HEK293 (cell line): ENCODE data around the gene KPNA6.
A peak's percentile ranks its signal among the peaks of the same experiment; 100 is the strongest.

ENCODE experiments used
- EGR2 ChIP-seq: fragments of 450-650 bp; formaldehyde crosslinking; IDR thresholded peaks from 2 replicates; pipeline ENCODE4 v1.5.1; 2016; ENCODE audit warnings: low read depth, missing biosample characterization, missing genetic modification characterization
- GLI2 ChIP-seq: fragments of 450-650 bp; formaldehyde crosslinking; IDR thresholded peaks from 2 replicates; pipeline ENCODE4; 2017; ENCODE audit warnings: missing biosample characterization, missing genetic modification characterization, low read depth, borderline replicate concordance
- KLF7 ChIP-seq: fragments of 450-650 bp; formaldehyde crosslinking; IDR thresholded peaks from 2 replicates; pipeline ENCODE4 v1.5.1; 2016; ENCODE audit warnings: missing biosample characterization, missing genetic modification characterization, borderline replicate concordance
- TCF7L2 ChIP-seq: IDR thresholded peaks from 2 replicates; pipeline ENCODE4 v1.6.1; 2011; ENCODE audit warnings: low read depth, mild to moderate bottlenecking, inconsistent platforms, low read length, moderate library complexity, borderline replicate concordance
- WT1 ChIP-seq: fragments of 450-650 bp; formaldehyde crosslinking; IDR thresholded peaks from 2 replicates; pipeline ENCODE4 v1.5.1; 2016; ENCODE audit warnings: missing biosample characterization, missing genetic modification characterization
- YY2 ChIP-seq: fragments of 450-650 bp; formaldehyde crosslinking; IDR thresholded peaks from 2 replicates; pipeline ENCODE4 v1.5.1; 2016; ENCODE audit warnings: missing biosample characterization, missing genetic modification characterization
- ZBTB10 ChIP-seq: fragments of 450-650 bp; formaldehyde crosslinking; IDR thresholded peaks from 2 replicates; pipeline ENCODE4 v1.5.1; 2016; ENCODE audit warnings: missing biosample characterization, missing genetic modification characterization
- ZFP41 ChIP-seq: fragments of 450-650 bp; formaldehyde crosslinking; IDR thresholded peaks from 2 replicates; pipeline ENCODE4 v1.5.1; 2016; ENCODE audit warnings: missing biosample characterization, missing genetic modification characterization, borderline replicate concordance
- ZNF138 ChIP-seq: fragments of 450-650 bp; formaldehyde crosslinking; IDR thresholded peaks from 2 replicates; pipeline ENCODE4 v1.5.1; 2016; ENCODE audit warnings: missing biosample characterization, missing genetic modification characterization, borderline replicate concordance
- ZNF157 ChIP-seq: fragments of 450-650 bp; formaldehyde crosslinking; IDR thresholded peaks from 2 replicates; pipeline ENCODE4 v1.5.1; 2016; ENCODE audit warnings: missing biosample characterization, missing genetic modification characterization
- ZNF174 ChIP-seq: fragments of 450-650 bp; formaldehyde crosslinking; IDR thresholded peaks from 2 replicates; pipeline ENCODE4 v1.5.0; 2017; ENCODE audit warnings: missing biosample characterization, mild to moderate bottlenecking, missing genetic modification characterization
- ZNF18 ChIP-seq: fragments of 450-650 bp; formaldehyde crosslinking; IDR thresholded peaks from 2 replicates; pipeline ENCODE4 v1.5.1; 2016; ENCODE audit warnings: missing biosample characterization, missing genetic modification characterization
- ZNF184 ChIP-seq: fragments of 450-650 bp; IDR thresholded peaks from 2 replicates; pipeline ENCODE4 v1.5.1; 2018; ENCODE audit warnings: missing biosample characterization, mild to moderate bottlenecking, missing genetic modification characterization
- ZNF19 ChIP-seq: fragments of 450-650 bp; formaldehyde crosslinking; IDR thresholded peaks from 2 replicates; pipeline ENCODE4; 2016; ENCODE audit warnings: missing biosample characterization, missing genetic modification characterization, low read depth
- ZNF202 ChIP-seq: fragments of 450-650 bp; formaldehyde crosslinking; IDR thresholded peaks from 2 replicates; pipeline ENCODE4 v1.5.1; 2016; ENCODE audit warnings: missing biosample characterization, missing genetic modification characterization, borderline replicate concordance
- ZNF221 ChIP-seq: fragments of 450-650 bp; formaldehyde crosslinking; IDR thresholded peaks from 2 replicates; pipeline ENCODE4 v1.5.1; 2017; ENCODE audit warnings: missing biosample characterization, missing genetic modification characterization, borderline replicate concordance
- ZNF274 ChIP-seq, 2 experiments: fragments of 200-500 bp in 1 of 2; fragments of 450-650 bp in 1 of 2; sonication (Bioruptor generic) in 1 of 2; formaldehyde crosslinking in 1 of 2; IDR thresholded peaks; 2 replicates each; pipeline versions ENCODE4 v1.5.1 to v1.6.1; 2014 to 2016; ENCODE audit warnings: borderline replicate concordance in 1 of 2, inconsistent platforms in 1 of 2, low read length in 1 of 2, missing biosample characterization in 1 of 2, missing genetic modification characterization in 1 of 2
- ZNF324 ChIP-seq: fragments of 450-650 bp; formaldehyde crosslinking; IDR thresholded peaks from 2 replicates; pipeline ENCODE4 v1.5.1; 2016; ENCODE audit warnings: missing biosample characterization, missing genetic modification characterization
- ZNF366 ChIP-seq: fragments of 450-650 bp; formaldehyde crosslinking; conservative IDR thresholded peaks from 2 replicates; pipeline ENCODE4 v1.5.1; 2016; ENCODE audit warnings: missing biosample characterization, missing genetic modification characterization
- ZNF394 ChIP-seq: fragments of 450-650 bp; formaldehyde crosslinking; IDR thresholded peaks from 2 replicates; pipeline ENCODE4 v1.5.1; 2016; ENCODE audit warnings: missing biosample characterization, missing genetic modification characterization, mild to moderate bottlenecking, moderate library complexity, borderline replicate concordance
- ZNF423 ChIP-seq: fragments of 450-650 bp; formaldehyde crosslinking; IDR thresholded peaks from 2 replicates; pipeline ENCODE4 v1.5.1; 2016; ENCODE audit warnings: missing biosample characterization, missing genetic modification characterization
- ZNF433 ChIP-seq: fragments of 450-650 bp; formaldehyde crosslinking; IDR thresholded peaks from 2 replicates; pipeline ENCODE4 v1.5.1; 2016; ENCODE audit warnings: missing biosample characterization, missing genetic modification characterization, low read depth
- ZNF48 ChIP-seq: fragments of 450-650 bp; formaldehyde crosslinking; IDR thresholded peaks from 2 replicates; pipeline ENCODE4 v1.5.1; 2016; ENCODE audit warnings: missing biosample characterization, missing genetic modification characterization
- ZNF529 ChIP-seq: fragments of 450-650 bp; formaldehyde crosslinking; IDR thresholded peaks from 2 replicates; pipeline ENCODE4 v1.5.1; 2017; ENCODE audit warnings: missing genetic modification characterization, missing biosample characterization; ENCODE audit not compliant: insufficient replicate concordance
- ZNF530 ChIP-seq: fragments of 450-650 bp; formaldehyde crosslinking; IDR thresholded peaks from 2 replicates; pipeline ENCODE4 v1.5.1; 2016; ENCODE audit warnings: low read depth, missing biosample characterization, missing genetic modification characterization
- ZNF549 ChIP-seq: fragments of 450-650 bp; IDR thresholded peaks from 2 replicates; pipeline ENCODE4 v1.5.1; 2018; ENCODE audit warnings: missing biosample characterization, missing genetic modification characterization, mild to moderate bottlenecking, inconsistent platforms, moderate library complexity
- ZNF571 ChIP-seq: fragments of 450-650 bp; formaldehyde crosslinking; IDR thresholded peaks from 2 replicates; pipeline ENCODE4 v1.5.0; 2017; ENCODE audit warnings: missing biosample characterization, missing genetic modification characterization
- ZNF596 ChIP-seq: fragments of 450-650 bp; IDR thresholded peaks from 2 replicates; pipeline ENCODE4 v1.5.0; 2018; ENCODE audit warnings: missing biosample characterization, mild to moderate bottlenecking, missing genetic modification characterization, moderate library complexity
- ZNF610 ChIP-seq: fragments of 450-650 bp; formaldehyde crosslinking; IDR thresholded peaks from 2 replicates; pipeline ENCODE4 v1.5.1; 2016; ENCODE audit warnings: missing biosample characterization, missing genetic modification characterization, borderline replicate concordance
- ZNF664 ChIP-seq: fragments of 450-650 bp; formaldehyde crosslinking; IDR thresholded peaks from 2 replicates; pipeline ENCODE4 v1.5.1; 2016; ENCODE audit warnings: missing biosample characterization, missing genetic modification characterization
- ZNF707 ChIP-seq: fragments of 450-650 bp; formaldehyde crosslinking; IDR thresholded peaks from 2 replicates; pipeline ENCODE4 v1.5.1; 2016; ENCODE audit warnings: missing biosample characterization, missing genetic modification characterization
- ZNF76 ChIP-seq: fragments of 450-650 bp; formaldehyde crosslinking; IDR thresholded peaks from 2 replicates; pipeline ENCODE4; 2016; ENCODE audit warnings: low read depth, missing biosample characterization, missing genetic modification characterization, borderline replicate concordance
- ZNF785 ChIP-seq: fragments of 450-650 bp; formaldehyde crosslinking; IDR thresholded peaks from 2 replicates; pipeline ENCODE4 v1.5.1; 2016; ENCODE audit warnings: missing biosample characterization, missing genetic modification characterization
- ZXDB ChIP-seq: fragments of 450-650 bp; formaldehyde crosslinking; IDR thresholded peaks from 2 replicates; pipeline ENCODE4 v1.5.1; 2016; ENCODE audit warnings: missing biosample characterization, missing genetic modification characterization
- TF ChIP-seq, protein P1 (sequence below): fragments of 450-650 bp; formaldehyde crosslinking; IDR thresholded peaks from 2 replicates; pipeline ENCODE4 v1.5.1; 2017; ENCODE audit warnings: missing biosample characterization, missing genetic modification characterization

Gene KPNA6

GRCh38 chr1:32179443-32180185 lies 71.8 kb downstream of the KPNA6 start, which contains the start of gene TXLNA (continued):
- TF ChIP-seq, protein P1, sequence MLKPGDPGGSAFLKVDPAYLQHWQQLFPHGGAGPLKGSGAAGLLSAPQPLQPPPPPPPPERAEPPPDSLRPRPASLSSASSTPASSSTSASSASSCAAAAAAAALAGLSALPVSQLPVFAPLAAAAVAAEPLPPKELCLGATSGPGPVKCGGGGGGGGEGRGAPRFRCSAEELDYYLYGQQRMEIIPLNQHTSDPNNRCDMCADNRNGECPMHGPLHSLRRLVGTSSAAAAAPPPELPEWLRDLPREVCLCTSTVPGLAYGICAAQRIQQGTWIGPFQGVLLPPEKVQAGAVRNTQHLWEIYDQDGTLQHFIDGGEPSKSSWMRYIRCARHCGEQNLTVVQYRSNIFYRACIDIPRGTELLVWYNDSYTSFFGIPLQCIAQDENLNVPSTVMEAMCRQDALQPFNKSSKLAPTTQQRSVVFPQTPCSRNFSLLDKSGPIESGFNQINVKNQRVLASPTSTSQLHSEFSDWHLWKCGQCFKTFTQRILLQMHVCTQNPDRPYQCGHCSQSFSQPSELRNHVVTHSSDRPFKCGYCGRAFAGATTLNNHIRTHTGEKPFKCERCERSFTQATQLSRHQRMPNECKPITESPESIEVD (tag by site-specific recombination) = no peak
- TF ChIP-seq EGR2 = peak; percentile 96
- TF ChIP-seq ZNF157 = no peak
- no peak for TF ChIP-seq ZNF529 (tag by site-specific recombination)
- TF ChIP-seq ZNF202 (tag by site-specific recombination) = no peak
- no peak for TF ChIP-seq ZNF707 (tag by site-specific recombination)
- TF ChIP-seq ZNF530 = no peak
- TF ChIP-seq ZNF549 = no peak
- TF ChIP-seq ZXDB (tag by site-specific recombination) = peak; percentile 98
- TF ChIP-seq YY2 = no peak
- TF ChIP-seq ZNF221 = no peak
- no peak; the same call in 1 of the 2 replicates for TF ChIP-seq ZNF394 (tag by site-specific recombination)
- no peak for TF ChIP-seq ZNF19 (tag by site-specific recombination)
- peak; percentile 47; the same call in 1 of the 2 replicates for TF ChIP-seq ZNF366 (tag by site-specific recombination)
- no peak for TF ChIP-seq ZNF18 (tag by site-specific recombination)
- TF ChIP-seq ZNF664 (tag by site-specific recombination) = no peak
- TF ChIP-seq ZBTB10 (tag by site-specific recombination) = peak; percentile 64; the same call in 1 of the 2 replicates
- TF ChIP-seq ZFP41 (tag by site-specific recombination) = no peak
- TF ChIP-seq ZNF274 (IDR thresholded peaks at IDR 0.05; ENCODE audit: low read length) = no peak
- TF ChIP-seq ZNF274 (tag by site-specific recombination; IDR thresholded peaks at IDR 0.05; ENCODE audit: borderline replicate concordance) = no peak
- TF ChIP-seq ZNF433 = no peak
- no peak for TF ChIP-seq TCF7L2
- no peak for TF ChIP-seq ZNF138
- no peak for TF ChIP-seq ZNF184 (tag by site-specific recombination)
- TF ChIP-seq ZNF785 (tag by site-specific recombination) = peak; percentile 99
- TF ChIP-seq ZNF76 (tag by site-specific recombination) = peak; percentile 90
- TF ChIP-seq ZNF596 (tag by site-specific recombination) = 0 out of 2 replicates have a peak, but pooled peaks have one; percentile 37
- TF ChIP-seq ZNF423 = no peak
- TF ChIP-seq ZNF571 (tag by site-specific recombination) = no peak
- no peak; the same call in 1 of the 2 replicates for TF ChIP-seq KLF7 (tag by site-specific recombination)
- no peak for TF ChIP-seq ZNF48 (tag by site-specific recombination)
- no peak for TF ChIP-seq ZNF174 (tag by site-specific recombination)
- no peak for TF ChIP-seq ZNF610
- no peak for TF ChIP-seq WT1
- TF ChIP-seq GLI2 (tag by site-specific recombination) = no peak
- TF ChIP-seq ZNF324 (tag by site-specific recombination) = peak; percentile 58; the same call in 1 of the 2 replicates
